ENCODE measurements around the gene PIAS2.

DNA sequence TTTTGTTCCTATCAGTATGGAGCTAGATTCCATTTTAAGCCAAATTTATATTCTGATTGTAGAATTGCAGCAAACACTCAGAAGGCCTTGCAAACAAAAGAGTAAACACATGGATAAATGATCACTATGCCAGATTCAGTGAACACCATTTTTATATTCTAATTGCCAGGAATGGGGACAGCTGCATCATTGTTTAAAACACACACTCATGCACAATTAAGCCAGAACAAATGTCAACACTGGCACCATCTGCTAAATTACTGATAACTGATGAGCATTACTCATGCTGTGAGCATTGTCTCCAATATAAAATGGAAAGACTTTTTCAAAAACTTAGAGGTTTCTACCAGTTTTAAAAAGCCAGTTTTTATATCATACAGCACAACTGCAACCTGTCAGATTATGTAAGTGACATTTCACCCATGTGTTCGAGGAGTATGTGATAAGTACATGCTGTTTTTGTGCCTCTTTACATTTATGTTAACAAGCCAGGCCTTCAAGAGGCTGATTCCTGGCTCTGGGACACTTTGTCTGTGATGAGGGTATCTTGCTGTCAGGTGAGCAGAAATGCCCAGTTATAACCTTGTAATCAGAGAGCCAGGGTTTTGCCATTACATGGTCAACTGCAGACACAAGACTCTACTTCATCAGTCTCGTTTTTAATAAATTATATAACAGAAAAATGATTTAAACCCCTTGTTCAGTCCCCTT, 156.1 kb downstream of the PIAS2 start:
- TF ChIP-seq, protein P1, sequence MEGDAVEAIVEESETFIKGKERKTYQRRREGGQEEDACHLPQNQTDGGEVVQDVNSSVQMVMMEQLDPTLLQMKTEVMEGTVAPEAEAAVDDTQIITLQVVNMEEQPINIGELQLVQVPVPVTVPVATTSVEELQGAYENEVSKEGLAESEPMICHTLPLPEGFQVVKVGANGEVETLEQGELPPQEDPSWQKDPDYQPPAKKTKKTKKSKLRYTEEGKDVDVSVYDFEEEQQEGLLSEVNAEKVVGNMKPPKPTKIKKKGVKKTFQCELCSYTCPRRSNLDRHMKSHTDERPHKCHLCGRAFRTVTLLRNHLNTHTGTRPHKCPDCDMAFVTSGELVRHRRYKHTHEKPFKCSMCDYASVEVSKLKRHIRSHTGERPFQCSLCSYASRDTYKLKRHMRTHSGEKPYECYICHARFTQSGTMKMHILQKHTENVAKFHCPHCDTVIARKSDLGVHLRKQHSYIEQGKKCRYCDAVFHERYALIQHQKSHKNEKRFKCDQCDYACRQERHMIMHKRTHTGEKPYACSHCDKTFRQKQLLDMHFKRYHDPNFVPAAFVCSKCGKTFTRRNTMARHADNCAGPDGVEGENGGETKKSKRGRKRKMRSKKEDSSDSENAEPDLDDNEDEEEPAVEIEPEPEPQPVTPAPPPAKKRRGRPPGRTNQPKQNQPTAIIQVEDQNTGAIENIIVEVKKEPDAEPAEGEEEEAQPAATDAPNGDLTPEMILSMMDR (IDR thresholded peaks at IDR 0.05; ENCODE audit: low read depth, low read length, missing input control): no peak
- TF ChIP-seq RXRA (IDR thresholded peaks at IDR 0.05) (no peak), JUND (IDR thresholded peaks at IDR 0.05) (no peak), SP1 (IDR thresholded peaks at IDR 0.05) (no peak)

Measured in liver (tissue), 3 donors.